Measurements from ENCODE around the gene FGF22. TPM values are rescaled to one million over a fixed set of nuclear protein-coding genes. Genes with fewer than 3 reads are reported as not detected.
"Not testable (repeated sequence)": the region's sequence is repeated elsewhere in the genome, so short reads cannot be mapped to it uniquely, and the experiment has no call there.

The FGF22 gene
- total and polyA plus RNA-seq, 7 donors, result 0.14 to 0.42 (median 0.16) TPM; not detected in 2

DNA sequence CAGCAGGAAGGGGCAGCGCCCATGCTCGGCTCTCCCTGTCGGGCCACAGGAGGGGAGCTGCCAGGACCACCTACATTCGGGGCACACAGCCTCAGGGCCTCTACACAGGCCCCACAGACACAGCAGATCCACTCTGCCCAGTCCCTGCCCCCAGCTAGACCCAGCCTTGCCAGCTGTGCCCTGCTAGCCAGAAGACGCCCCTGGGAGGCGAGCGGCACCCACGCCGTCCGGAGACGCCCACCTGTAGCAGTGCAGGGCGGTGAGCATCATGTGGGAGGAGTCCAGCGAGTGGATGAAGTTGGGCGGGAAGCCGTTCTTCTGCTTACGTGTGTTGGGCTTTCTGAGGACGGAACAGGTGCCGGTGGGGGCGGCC is 21.4 kb upstream of the FGF22 start:
- H3K36me3 ChIP-seq (ENCODE audit: insufficient read depth in 1 of 2, low read depth in 1 of 2), result peaks cover 22 to 60% of the 10 kb centered on the region in 2 donors

DNA sequence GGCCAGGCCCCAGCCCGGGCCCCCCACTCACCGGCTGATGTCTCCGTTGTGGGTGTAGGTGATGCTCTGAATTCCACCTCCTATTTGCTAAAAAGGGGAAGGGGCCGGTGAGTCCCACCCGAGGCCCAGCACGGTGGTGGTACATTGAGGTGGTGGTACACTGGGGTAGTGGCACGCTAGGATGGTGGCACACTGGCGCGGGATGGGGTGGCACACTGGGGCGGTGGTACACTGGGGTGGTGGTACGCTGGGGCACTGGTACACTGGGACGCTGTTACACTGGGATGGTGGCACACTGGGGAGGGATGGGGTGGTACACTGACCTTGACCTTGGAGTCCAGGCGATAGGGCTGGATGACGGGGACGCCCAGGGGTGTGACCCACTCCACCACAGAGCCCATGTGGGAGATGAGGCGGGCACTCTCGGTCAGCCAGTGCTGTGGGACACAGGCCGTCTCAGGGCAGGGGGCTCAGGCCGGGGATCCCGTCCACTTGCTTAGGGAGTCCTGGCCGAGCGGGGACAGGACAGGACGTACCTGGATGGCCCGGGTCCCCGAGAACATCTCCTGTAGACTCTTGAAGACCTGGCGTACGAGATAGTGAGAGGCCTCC is 20.9 kb upstream of the FGF22 start:
- H3K27ac ChIP-seq, result no peak overlapping the region
- intact Hi-C loops (cut with DNase I), result no loop called here
- DNase-seq (no peak), ATAC-seq (no peak)
- H3K4me1 ChIP-seq, result no peaks in the 10 kb centered on the region
- peaks cover 0 to 7% (median 0%) of the 10 kb centered on the region in 3 donors for H3K27me3 ChIP-seq (ENCODE audit: insufficient read depth in 3 of 3, low read length in 2 of 3)
- TF ChIP-seq, protein P1, sequence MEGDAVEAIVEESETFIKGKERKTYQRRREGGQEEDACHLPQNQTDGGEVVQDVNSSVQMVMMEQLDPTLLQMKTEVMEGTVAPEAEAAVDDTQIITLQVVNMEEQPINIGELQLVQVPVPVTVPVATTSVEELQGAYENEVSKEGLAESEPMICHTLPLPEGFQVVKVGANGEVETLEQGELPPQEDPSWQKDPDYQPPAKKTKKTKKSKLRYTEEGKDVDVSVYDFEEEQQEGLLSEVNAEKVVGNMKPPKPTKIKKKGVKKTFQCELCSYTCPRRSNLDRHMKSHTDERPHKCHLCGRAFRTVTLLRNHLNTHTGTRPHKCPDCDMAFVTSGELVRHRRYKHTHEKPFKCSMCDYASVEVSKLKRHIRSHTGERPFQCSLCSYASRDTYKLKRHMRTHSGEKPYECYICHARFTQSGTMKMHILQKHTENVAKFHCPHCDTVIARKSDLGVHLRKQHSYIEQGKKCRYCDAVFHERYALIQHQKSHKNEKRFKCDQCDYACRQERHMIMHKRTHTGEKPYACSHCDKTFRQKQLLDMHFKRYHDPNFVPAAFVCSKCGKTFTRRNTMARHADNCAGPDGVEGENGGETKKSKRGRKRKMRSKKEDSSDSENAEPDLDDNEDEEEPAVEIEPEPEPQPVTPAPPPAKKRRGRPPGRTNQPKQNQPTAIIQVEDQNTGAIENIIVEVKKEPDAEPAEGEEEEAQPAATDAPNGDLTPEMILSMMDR (IDR thresholded peaks at IDR 0.05), result no peak
- WGBS, 3 donors, result 92 to 95% (median 95%) methylated on average over 25 to 27 of the region's 27 CpGs
- peaks cover 22 to 65% of the 10 kb centered on the region in 2 donors for H3K36me3 ChIP-seq (ENCODE audit: insufficient read depth in 1 of 2, low read depth in 1 of 2)
- no peaks in the 10 kb centered on the region for H3K9me3 ChIP-seq
- no peak overlapping the region for H3K4me3 ChIP-seq

More for the DNA sequence above, 21.4 kb upstream of the FGF22 start:
- Histone ChIP-seq H3K4me1 (no peaks in the 10 kb centered on the region), H3K9me3 (no peaks in the 10 kb centered on the region), H3K4me3 (no peak overlapping the region), H3K27ac (no peak overlapping the region), H3K27me3 (ENCODE audit: insufficient read depth in 3 of 3, low read length in 2 of 3) (peaks cover 0 to 7% (median 0%) of the 10 kb centered on the region in 3 donors)
- 85 to 93% (median 89%) methylated on average over 18 to 19 of the region's 19 CpGs for WGBS, 3 donors
- TF ChIP-seq, protein P1 (IDR thresholded peaks at IDR 0.05), result no peak
- DNase-seq, result no peak
- no peak for ATAC-seq
- intact Hi-C loops (cut with DNase I), result no loop called here

DNA sequence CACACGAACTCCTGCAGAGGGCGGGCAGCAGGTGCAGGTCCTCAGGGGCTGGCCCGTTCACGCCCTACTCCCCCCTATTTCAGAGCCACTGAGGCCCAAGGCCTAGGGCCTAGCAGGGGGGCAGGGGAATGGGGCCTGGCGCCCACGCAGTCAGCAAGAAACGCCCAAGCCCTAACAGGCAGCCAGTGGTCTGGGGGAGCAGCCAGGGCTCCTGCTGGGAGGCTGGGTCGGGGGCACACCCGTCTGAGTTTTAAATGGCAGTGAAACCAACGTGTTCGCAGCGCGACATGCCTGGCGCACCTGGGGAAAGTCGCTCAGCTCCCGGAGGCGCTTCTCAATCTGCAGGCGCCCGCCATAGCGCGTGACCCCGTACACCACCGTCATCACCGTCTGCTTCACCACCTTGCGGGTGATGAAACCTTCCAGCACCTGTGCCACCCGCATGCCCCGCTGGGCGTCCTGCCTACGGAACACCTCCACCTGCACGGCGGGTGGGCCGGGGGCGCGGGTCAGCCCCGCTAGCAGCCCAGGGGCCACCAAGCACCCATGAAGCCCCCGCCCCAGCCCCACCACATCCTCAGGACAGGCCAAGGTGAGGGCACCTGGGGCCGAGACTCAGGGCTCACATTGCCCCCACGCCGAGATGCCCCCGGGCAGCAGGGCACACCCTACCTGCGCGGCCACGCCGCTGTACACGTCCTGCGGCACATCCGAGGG is 20.2 kb upstream of the FGF22 start:
- intact Hi-C loops (cut with DNase I), result no loop called here
- ATAC-seq (no peak), DNase-seq (no peak)
- no peaks in the 10 kb centered on the region for H3K4me1 ChIP-seq
- H3K9me3 ChIP-seq, result no peaks in the 10 kb centered on the region
- WGBS, 3 donors, result 94% methylated on average over 43 to 47 of the region's 47 CpGs
- TF ChIP-seq, protein P1 (IDR thresholded peaks at IDR 0.05), result no peak
- peaks cover 22 to 71% of the 10 kb centered on the region in 2 donors for H3K36me3 ChIP-seq (ENCODE audit: insufficient read depth in 1 of 2, low read depth in 1 of 2)
- no peak overlapping the region for H3K27ac ChIP-seq
- H3K4me3 ChIP-seq, result no peak overlapping the region
- H3K27me3 ChIP-seq (ENCODE audit: insufficient read depth in 3 of 3, low read length in 2 of 3), result peaks cover 0 to 7% (median 0%) of the 10 kb centered on the region in 3 donors

DNA sequence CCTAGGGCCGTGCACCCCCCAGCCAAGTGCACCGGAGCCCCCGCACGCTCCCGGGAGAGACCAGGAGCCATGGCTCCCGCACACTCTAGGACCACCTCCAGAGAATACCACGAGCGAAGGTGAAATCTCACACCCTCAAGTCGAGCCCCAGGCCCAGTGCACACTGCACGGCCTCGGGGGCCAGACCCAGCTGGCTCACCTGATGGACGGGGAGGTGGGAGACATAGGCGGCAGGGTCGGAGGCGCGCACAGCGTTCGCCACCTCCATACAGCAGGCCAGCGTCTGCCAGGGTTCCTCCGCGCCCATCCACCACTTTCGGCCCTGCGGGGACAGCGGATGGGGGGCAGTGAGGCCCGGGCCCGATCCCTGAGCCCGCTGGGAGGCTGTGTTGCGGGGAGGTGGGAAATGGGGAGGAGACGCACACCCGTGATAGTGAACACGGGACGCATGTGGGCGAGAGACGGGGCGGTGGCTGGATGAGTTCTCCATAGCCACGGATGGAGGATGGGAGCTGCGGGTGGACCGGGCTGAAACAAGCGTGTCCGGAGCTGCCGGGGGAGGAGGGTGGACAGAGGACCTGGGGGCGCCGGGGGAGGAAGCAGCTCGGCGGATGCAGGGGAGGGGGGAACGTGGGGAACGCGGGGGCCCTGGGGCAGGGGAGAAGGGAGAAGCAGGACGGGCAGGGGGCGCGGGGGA is 19.4 kb upstream of the FGF22 start:
- no peak overlapping the region for H3K27ac ChIP-seq
- H3K4me3 ChIP-seq, result no peak overlapping the region
- H3K27me3 ChIP-seq (ENCODE audit: insufficient read depth in 3 of 3, low read length in 2 of 3), result peaks cover 0 to 4% (median 0%) of the 10 kb centered on the region in 3 donors
- WGBS, 3 donors, result 89 to 96% (median 90%) methylated on average over 40 to 51 of the region's 51 CpGs
- no peaks in the 10 kb centered on the region for H3K9me3 ChIP-seq
- peaks cover 22 to 80% of the 10 kb centered on the region in 2 donors for H3K36me3 ChIP-seq (ENCODE audit: insufficient read depth in 1 of 2, low read depth in 1 of 2)
- ATAC-seq (no peak), DNase-seq (no peak)
- H3K4me1 ChIP-seq, result no peaks in the 10 kb centered on the region
- intact Hi-C loops (cut with DNase I), result no loop called here
- TF ChIP-seq, protein P1 (IDR thresholded peaks at IDR 0.05), result no peak

DNA sequence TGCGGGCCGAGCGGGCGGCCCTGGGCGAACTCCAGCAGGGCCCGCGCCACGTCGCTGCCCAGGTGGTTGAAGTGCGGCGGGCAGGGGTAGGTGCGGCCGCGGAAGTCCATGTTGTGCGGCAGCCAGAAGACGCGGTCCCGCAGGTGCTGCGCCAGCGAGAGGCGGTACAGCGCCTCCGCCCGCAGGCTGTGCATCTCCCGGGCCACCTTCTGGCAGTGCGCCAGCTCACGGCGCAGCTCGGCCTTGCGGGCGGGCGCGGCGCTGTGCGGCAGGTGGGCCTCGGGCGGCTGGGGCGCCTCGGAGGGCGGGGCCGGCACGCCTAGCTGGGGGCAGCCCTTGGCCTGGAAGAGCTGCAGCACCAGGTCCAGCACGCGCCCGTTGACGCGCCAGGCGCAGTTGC is 18.5 kb upstream of the FGF22 start:
- H3K27ac ChIP-seq; H3K4me3 ChIP-seq; H3K27me3 ChIP-seq (ENCODE audit: insufficient read depth in 3 of 3, low read length in 2 of 3); ATAC-seq; H3K4me1 ChIP-seq; intact Hi-C loops (cut with DNase I); H3K9me3 ChIP-seq; DNase-seq: not testable (repeated sequence)
- WGBS, 3 donors, result 95 to 98% (median 96%) methylated on average over 34 to 48 of the region's 48 CpGs
- H3K36me3 ChIP-seq (ENCODE audit: insufficient read depth in 1 of 2, low read depth in 1 of 2), result peaks cover 22 to 89% of the 10 kb centered on the region in 2 donors

Measured in psoas muscle (tissue), 8 donors.